OCI-M2 (cell line): ENCODE data around the gene GRID2.
"Not testable (repeated sequence)": the region's sequence is repeated elsewhere in the genome, so short reads cannot be mapped to it uniquely, and the experiment has no call there.

Source experiments
- DNase-seq: peaks from one replicate; lab custom pipeline; 2025; ENCODE audit not compliant: unreplicated experiment; lab: John Stamatoyannopoulos, UW

GRID2 gene

GRCh38 chr4:93645120-93645519, 1341.4 kb downstream of the GRID2 start:
- no peak for DNase-seq

- no peak for DNase-seq
Observed at GRCh38 chr4:93646233-93646930, 1342.6 kb downstream of the GRID2 start.

GRCh38 chr4:93648258-93648657, 1344.5 kb downstream of the GRID2 start:
- DNase-seq: no peak

DNA sequence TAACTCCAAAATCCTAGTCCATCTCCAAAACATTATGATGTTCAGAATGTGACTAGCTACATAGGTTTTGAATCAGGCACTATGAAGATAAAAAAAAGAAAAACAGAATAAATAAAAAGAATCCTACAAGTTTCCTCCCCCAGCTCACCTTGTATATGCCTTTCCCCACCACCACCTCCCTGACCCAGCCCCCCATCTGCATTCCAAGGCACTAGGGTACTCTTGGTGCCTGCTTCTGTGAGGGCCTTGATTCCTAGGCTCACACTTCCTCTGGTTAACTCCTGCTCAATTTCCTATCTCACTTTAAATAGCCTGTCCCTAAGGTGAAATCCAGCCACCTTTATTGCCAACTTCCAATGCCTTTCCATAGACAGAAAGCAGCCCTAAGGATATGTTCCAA, 1346.1 kb downstream of the GRID2 start:
- DNase-seq: no peak

DNA sequence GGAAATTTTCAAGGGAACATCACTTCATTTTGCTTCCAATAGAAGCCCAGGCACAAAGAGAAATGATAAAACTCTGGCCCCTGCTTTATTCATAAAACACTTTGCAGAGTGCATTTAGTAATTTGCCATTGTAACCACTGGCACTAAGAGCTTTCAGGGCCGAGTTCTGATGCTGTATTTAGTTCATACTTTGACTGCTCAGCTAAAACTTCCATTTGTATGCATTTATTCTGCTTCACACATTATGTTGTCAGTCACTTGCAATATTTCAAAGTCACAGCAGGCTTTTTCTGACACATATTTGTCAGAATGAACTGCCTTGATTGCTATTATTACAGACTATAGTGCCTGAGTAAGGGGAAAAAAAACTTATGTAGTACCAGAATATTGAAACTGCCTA, 1350.4 kb downstream of the GRID2 start:
- DNase-seq: no peak

- DNase-seq: no peak
Observed at GRCh38 chr4:93657527-93657926, 1353.8 kb downstream of the GRID2 start.

- no peak for DNase-seq
Observed at GRCh38 chr4:93658443-93658842, 1354.7 kb downstream of the GRID2 start.

DNA sequence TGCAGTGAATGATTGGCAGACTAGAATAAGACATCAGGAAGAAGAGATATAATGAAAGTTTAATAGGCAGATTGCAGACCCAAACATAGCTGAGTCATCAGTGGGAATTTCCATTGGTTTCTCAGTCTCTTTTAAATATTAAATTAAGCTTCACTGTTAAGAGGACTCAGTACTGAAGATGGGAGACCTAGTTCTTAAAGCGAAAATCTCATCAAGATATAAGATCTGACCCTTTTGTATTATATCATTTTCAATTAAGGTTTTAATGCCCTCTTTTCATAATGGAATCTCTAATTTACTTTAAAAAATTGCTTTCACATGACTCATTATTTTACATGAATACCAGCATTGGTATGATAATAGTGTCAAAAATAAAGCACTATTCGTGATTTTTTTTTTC, 1355.9 kb downstream of the GRID2 start:
- no peak for DNase-seq

- no peak for DNase-seq
Observed at GRCh38 chr4:93660036-93660435, 1356.3 kb downstream of the GRID2 start.

GRCh38 chr4:93670434-93670833, 1366.7 kb downstream of the GRID2 start:
- DNase-seq: no peak

GRCh38 chr4:93671093-93671492, 1367.3 kb downstream of the GRID2 start:
- DNase-seq: no peak

- DNase-seq: not testable (repeated sequence)
Observed at GRCh38 chr4:93676937-93677336, 1373.2 kb downstream of the GRID2 start.

- no peak for DNase-seq
Observed at GRCh38 chr4:93684571-93684970, 1380.8 kb downstream of the GRID2 start.

GRCh38 chr4:93687304-93687703, 1383.5 kb downstream of the GRID2 start:
- DNase-seq: no peak

GRCh38 chr4:93688978-93689377, 1385.2 kb downstream of the GRID2 start:
- no peak for DNase-seq

- DNase-seq: no peak
Observed at GRCh38 chr4:93693141-93693540, 1389.4 kb downstream of the GRID2 start.

- no peak for DNase-seq
Observed at GRCh38 chr4:93698686-93699085, 1394.9 kb downstream of the GRID2 start.

DNA sequence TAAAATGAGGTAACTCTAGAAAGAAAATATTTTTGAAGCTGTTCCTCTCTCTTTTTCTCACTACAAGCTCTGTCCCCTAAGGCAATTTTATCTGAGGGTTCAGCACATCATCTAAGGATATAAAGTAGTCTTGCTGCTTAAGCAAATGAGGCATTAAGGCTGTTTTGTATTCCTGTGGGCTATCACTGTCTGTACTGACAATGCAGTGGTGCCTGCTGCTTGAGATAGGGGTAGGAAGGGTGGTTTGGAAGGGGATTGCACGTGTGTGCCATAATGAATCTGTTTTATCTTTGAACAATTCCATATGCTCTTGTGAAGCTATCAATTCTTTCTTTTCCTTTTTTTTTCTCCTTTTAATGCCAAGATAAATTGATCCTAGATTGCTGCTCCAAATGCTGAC, 1396.8 kb downstream of the GRID2 start:
- no peak for DNase-seq

DNA sequence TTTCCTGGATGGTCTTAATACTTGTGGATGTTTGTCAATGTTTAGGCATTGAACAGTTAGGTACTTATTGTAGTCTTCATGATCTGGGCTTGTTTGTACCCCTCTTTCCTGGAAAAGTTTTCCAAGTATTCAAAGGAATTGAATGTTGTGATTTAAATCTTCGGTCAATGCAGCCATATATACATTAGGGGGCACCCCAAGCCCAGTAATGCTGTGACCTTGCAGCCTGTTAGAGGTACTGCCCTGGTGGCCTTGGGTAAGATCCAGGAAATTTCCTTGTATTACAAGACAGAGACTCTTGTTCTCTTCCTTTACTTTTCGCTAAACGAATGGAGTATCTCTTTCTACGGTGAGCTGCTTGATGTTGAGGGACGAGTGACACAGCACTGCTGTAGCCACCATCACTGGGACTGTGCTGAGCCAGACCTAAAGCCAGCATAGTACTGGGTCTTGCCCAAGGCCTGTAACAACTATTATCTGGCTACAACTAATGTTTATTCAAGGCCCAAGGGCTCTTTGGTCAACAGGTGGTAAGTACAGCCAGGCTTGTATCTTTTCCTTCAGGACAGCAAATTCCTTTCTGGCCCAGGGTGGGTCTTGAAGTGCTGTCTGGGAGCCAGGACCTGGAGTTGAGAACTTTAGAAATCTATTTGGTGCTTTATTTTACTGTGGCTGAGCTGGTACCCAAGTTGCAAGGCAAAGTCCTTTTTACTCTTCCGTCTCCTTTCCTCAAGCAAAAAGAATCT, 1406.5 kb downstream of the GRID2 start:
- DNase-seq: no peak

DNA sequence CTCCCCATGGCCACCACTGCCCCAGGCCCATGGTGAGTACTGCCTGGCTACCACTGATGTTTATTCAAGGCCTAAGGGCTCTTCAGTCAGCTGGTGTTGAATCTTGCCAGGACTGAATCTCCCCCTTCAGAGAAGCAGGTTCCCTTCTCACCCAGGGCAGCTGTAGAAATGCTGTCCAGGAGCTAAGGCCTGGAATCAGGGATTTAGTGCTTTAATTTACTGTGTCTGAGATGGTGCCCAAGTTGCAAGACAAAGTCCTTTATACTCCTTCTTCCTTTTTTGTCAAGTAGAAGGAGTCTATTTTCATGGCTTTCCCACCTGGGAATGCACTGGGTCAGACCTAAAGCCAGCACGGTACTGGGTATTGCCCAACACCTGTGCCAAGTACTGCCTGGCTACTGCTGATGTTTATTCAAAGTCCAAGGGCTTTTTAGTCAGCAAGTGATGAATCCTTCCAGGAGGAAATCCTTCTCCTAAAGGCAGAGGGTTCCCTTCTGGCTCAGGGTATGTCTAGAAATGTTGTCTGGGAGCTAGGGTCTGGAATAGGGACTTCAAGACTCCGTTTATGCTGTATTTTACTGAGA, 1407.2 kb downstream of the GRID2 start:
- DNase-seq: no peak

GRCh38 chr4:93718233-93718632, 1414.5 kb downstream of the GRID2 start:
- no peak for DNase-seq

GRCh38 chr4:93719552-93719951, 1415.8 kb downstream of the GRID2 start:
- DNase-seq: no peak
